MCF 10A (cell line): Measurements from ENCODE around the gene FBXW12. TPM values are rescaled to one million over a fixed set of nuclear protein-coding genes. Genes with fewer than 3 reads are reported as not detected.

ENCODE experiments used
- BruUV-seq: library from RNA; stranded (reverse); fragments of 400-500 nt; replicated peaks from 2 replicates; lab custom pipeline; 2021; lab: Mats Ljungman, UMichigan
- CTCF ChIA-PET: fragments of 300-600 bp; sonication (Branson Sonifier 250); formaldehyde crosslinking; extraction: SDS; loops from one replicate; lab custom pipeline; 2021; ENCODE audit warnings: antibody characterized with exemption, inconsistent platforms; lab: Yijun Ruan, JAX
- POLR2A ChIA-PET: fragments of 300-600, 350-650 bp; sonication (Branson Sonifier 250); formaldehyde crosslinking; extraction: SDS; loops from one replicate; lab custom pipeline; 2020; ENCODE audit warnings: antibody characterized with exemption, inconsistent platforms; lab: Yijun Ruan, JAX
- DNase-seq: peaks from one replicate; pipeline ENCODE4 v3.0.0-alpha.2; 2018; ENCODE audit not compliant: unreplicated experiment
- H3K27ac Mint-ChIP-seq: one replicate; pipeline ENCODE4 v1.8.0; 2022; ENCODE audit warnings: mild to moderate bottlenecking, low read depth, mixed read lengths; ENCODE audit not compliant: unreplicated experiment
- H3K27me3 Mint-ChIP-seq: one replicate; pipeline ENCODE4 v1.8.0; 2022; ENCODE audit warnings: mixed read lengths; ENCODE audit not compliant: insufficient read depth, unreplicated experiment
- H3K36me3 Mint-ChIP-seq: one replicate; pipeline ENCODE4 v1.8.0; 2022; ENCODE audit warnings: mild to moderate bottlenecking, moderate library complexity, mixed read lengths; ENCODE audit not compliant: insufficient read depth, unreplicated experiment
- H3K4me1 Mint-ChIP-seq: one replicate; pipeline ENCODE4 v1.8.0; 2022; ENCODE audit warnings: mixed read lengths; ENCODE audit not compliant: insufficient read depth, unreplicated experiment
- H3K4me3 Mint-ChIP-seq: one replicate; pipeline ENCODE4 v1.8.0; 2022; ENCODE audit warnings: mild to moderate bottlenecking, moderate library complexity, mixed read lengths; ENCODE audit not compliant: unreplicated experiment
- H3K9me3 Mint-ChIP-seq: one replicate; pipeline ENCODE4 v1.8.0; 2022; ENCODE audit warnings: mixed read lengths; ENCODE audit not compliant: unreplicated experiment
- CTCF ChIP-seq: fragments of 200-600 bp; IDR thresholded peaks from one replicate; pipeline ENCODE4 v1.8.0; 2022; ENCODE audit warnings: antibody characterized with exemption, mild to moderate bottlenecking; ENCODE audit not compliant: unreplicated experiment
- intact Hi-C: fragments of 100-400 bp; cut with micrococcal nuclease; formaldehyde crosslinking; loops from 2 replicates; pipeline ENCODE4 v1.14.1; 2022
- total RNA-seq: library from RNA; stranded (reverse); gene quantifications from 2 replicates; pipeline ENCODE4 v1.2.3, GENCODE V29; 2022

FBXW12 gene
- total RNA-seq, 1 experiment from 2014 or later: not detected

DNA sequence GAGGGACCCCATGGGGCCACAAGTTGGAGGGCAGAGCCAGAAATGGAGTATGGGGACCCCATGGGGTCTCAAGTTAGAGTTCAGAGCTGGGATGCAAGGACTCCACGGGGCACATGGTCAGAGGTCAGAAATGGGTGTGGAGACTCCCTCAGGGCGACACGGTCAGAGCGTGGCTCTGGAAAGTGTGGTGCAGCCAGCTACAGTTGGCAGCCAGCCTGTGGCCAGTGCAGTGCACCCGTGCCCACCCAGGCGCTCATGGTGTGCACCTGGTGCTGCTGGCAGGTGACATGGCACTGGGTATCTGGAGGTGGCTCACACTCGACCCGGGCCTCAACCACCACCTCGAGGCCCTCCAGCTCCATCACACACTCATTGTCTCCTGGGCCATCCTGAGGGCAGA is 46.6 kb downstream of the FBXW12 start:
- Mint-ChIP-seq H3K27me3 (no peaks in the 10 kb centered on the region), H3K9me3 (no peaks in the 10 kb centered on the region), H3K36me3 (peaks cover 84% of the 10 kb centered on the region), H3K4me1 (peaks cover 13% of the 10 kb centered on the region), H3K27ac (no peak overlapping the region), H3K4me3 (no peak overlapping the region)
- DNase-seq: no peak
- ChIA-PET POLR2A (interaction anchor here (20.2 to 22.1 kb wide), 2 partner anchors 10 kb away, joined by 749 read pairs; partner anchors contain the start of gene PLXNB1), CTCF (interaction anchor here (1.1 to 22.6 kb wide), 4 partner anchors 17 to 131 kb away, joined by 3 to 647 read pairs (median 4); partner anchors contain the start of genes CCDC51 and TMA7)
- intact Hi-C loops: no loop called here
- no TSS peak for BruUV-seq
- TF ChIP-seq CTCF: no peak

GRCh38 chr3:48419149-48419548 is 47.1 kb downstream of the FBXW12 start:
- intact Hi-C loops: no loop called here
- ChIA-PET POLR2A (interaction anchor here (0.5 to 22.1 kb wide), 3 partner anchors 9 to 1010 kb away, joined by 3 to 749 read pairs (median 749); partner anchors contain the start of genes NICN1 and PLXNB1), CTCF (interaction anchor here (1.1 to 22.6 kb wide), 4 partner anchors 17 to 130 kb away, joined by 3 to 647 read pairs (median 4); partner anchors contain the start of genes CCDC51 and TMA7)
- Mint-ChIP-seq H3K36me3 (peaks cover 79% of the 10 kb centered on the region), H3K27ac (no peak overlapping the region), H3K9me3 (no peaks in the 10 kb centered on the region), H3K4me1 (peaks cover 10% of the 10 kb centered on the region), H3K27me3 (no peaks in the 10 kb centered on the region), H3K4me3 (no peak overlapping the region)
- no TSS peak for BruUV-seq
- DNase-seq: no peak
- no peak for TF ChIP-seq CTCF

- H3K27me3 Mint-ChIP-seq: no peaks in the 10 kb centered on the region
- intact Hi-C loops: no loop called here
- no peak overlapping the region for H3K4me3 Mint-ChIP-seq
- no peak for DNase-seq
- peaks cover 10% of the 10 kb centered on the region for H3K4me1 Mint-ChIP-seq
- H3K36me3 Mint-ChIP-seq: peaks cover 76% of the 10 kb centered on the region
- ChIA-PET CTCF (interaction anchor here (0.6 to 22.6 kb wide), 3 partner anchors 17 to 61 kb away, joined by 3 to 647 read pairs (median 5); partner anchors contain the start of genes CCDC51 and TMA7), POLR2A (interaction anchor here (0.5 to 22.1 kb wide), 3 partner anchors 9 to 1010 kb away, joined by 3 to 749 read pairs (median 749); partner anchors contain the start of genes NICN1 and PLXNB1)
- no peak overlapping the region for H3K27ac Mint-ChIP-seq
- no peaks in the 10 kb centered on the region for H3K9me3 Mint-ChIP-seq
- no TSS peak for BruUV-seq
- TF ChIP-seq CTCF: no peak
These were observed 47.6 kb downstream of the FBXW12 start for GRCh38 chr3:48419597-48419996.

DNA sequence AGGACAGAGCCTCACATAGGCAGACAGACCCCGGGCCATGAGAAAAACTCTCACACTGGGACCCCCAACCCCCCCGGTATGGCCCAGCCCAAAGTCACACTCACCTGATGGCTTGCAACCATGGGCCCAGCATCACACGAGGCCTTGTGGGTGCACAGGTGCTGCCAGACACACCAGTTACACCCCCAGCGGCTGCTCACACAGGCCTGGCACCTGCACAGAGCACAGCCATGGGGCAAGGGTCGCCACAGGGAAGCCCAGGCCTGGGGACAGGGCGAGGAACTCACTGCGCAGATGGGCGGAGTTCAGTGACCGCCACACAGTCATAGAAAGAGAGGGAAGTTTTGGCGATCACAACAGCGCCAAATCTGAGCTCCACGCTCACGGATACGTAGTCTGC is 48.5 kb downstream of the FBXW12 start:
- intact Hi-C loops: no loop called here
- DNase-seq: no peak
- Mint-ChIP-seq H3K27ac (no peak overlapping the region), H3K4me1 (peaks cover 17% of the 10 kb centered on the region), H3K36me3 (peaks cover 73% of the 10 kb centered on the region), H3K27me3 (no peaks in the 10 kb centered on the region), H3K9me3 (no peaks in the 10 kb centered on the region), H3K4me3 (no peak overlapping the region)
- TF ChIP-seq CTCF: no peak
- ChIA-PET CTCF (interaction anchor here (7.6 to 22.6 kb wide), 2 partner anchors 15 to 16 kb away, joined by 81 to 647 read pairs; partner anchors contain the start of genes CCDC51 and TMA7), POLR2A (interaction anchor here (0.6 to 20.2 kb wide), 3 partner anchors 12 to 1065 kb away, joined by 3 to 749 read pairs (median 29); no protein-coding TSS in a partner anchor)
- no TSS peak for BruUV-seq
